H1 (cell line): ENCODE measurements around the gene CPNE5. TPM values are rescaled to one million over a fixed set of nuclear protein-coding genes. Genes with fewer than 3 reads are reported as not detected.

ENCODE experiments used
- CTCF ChIA-PET: fragments of 300-600 bp; sonication (Branson Sonifier 250); formaldehyde crosslinking; loops from one replicate; lab custom pipeline; 2021; ENCODE audit not compliant: partially characterized antibody; lab: Charles Lee
- POLR2A ChIA-PET: fragments of 300-600 bp; sonication (Branson Sonifier 250); formaldehyde crosslinking; loops from one replicate; lab custom pipeline; 2021; ENCODE audit warnings: inconsistent platforms; ENCODE audit not compliant: partially characterized antibody; lab: Charles Lee
- DNase-seq, 2 experiments: peaks; one replicate each; pipeline versions ENCODE4 v3.0.0 to v3.0.0-alpha.2; 2010 to 2022; ENCODE audit warnings: low spot score in 2 of 2, low read depth in 1 of 2, mixed read lengths in 1 of 2
- FAIRE-seq: peaks from 2 replicates; lab custom pipeline; 2011; peaks lifted over from hg19 to GRCh38; lab: Jason Lieb, UNC
- H2AFZ ChIP-seq: 2 replicates; pipeline ENCODE4 v1.8.1; 2012; ENCODE audit warnings: low read length, inconsistent platforms
- H2AK5ac ChIP-seq: 2 replicates; pipeline ENCODE4 v1.6.1; 2013; ENCODE audit warnings: low read depth, low read length
- H2BK120ac ChIP-seq: replicated peaks from 2 replicates; pipeline ENCODE3; 2013; ENCODE audit warnings: low read depth, low read length, inconsistent platforms
- H2BK12ac ChIP-seq: 2 replicates; pipeline ENCODE4 v1.6.1; 2013; ENCODE audit warnings: low read depth, low read length
- H2BK15ac ChIP-seq: 2 replicates; pipeline ENCODE4 v1.6.1; 2013; ENCODE audit warnings: low read length
- H2BK20ac ChIP-seq: 2 replicates; pipeline ENCODE4 v1.6.1; 2013; ENCODE audit warnings: low read length
- H2BK5ac ChIP-seq: 2 replicates; pipeline ENCODE4 v1.6.1; 2013; ENCODE audit warnings: low read depth, low read length
- H3K14ac ChIP-seq: 2 replicates; pipeline ENCODE4 v1.6.1; 2013; ENCODE audit warnings: inconsistent platforms; ENCODE audit not compliant: insufficient read length
- H3K18ac ChIP-seq: 2 replicates; pipeline ENCODE4 v1.6.1; 2013; ENCODE audit warnings: low read length; ENCODE audit errors: extremely low read depth
- H3K23ac ChIP-seq: 2 replicates; pipeline ENCODE4 v1.6.1; 2013; ENCODE audit warnings: inconsistent platforms; ENCODE audit not compliant: insufficient read length
- H3K23me2 ChIP-seq: 2 replicates; pipeline ENCODE4 v1.6.1; 2013; ENCODE audit warnings: low read depth, low read length
- H3K27ac ChIP-seq: 2 replicates; pipeline ENCODE4 v1.6.1; 2011; ENCODE audit warnings: low read depth, low read length, inconsistent platforms
- H3K27me3 ChIP-seq, 4 experiments: replicated peaks in 1 of 4; 1 replicate in 1 of 4; 2 replicates in 3 of 4; pipeline versions ENCODE4 v1.6.1 to v1.8.1; 2011 to 2013; ENCODE audit warnings: low read length in 3 of 4, mild to moderate bottlenecking in 3 of 4, inconsistent platforms in 2 of 4, mixed read lengths in 2 of 4, moderate library complexity in 1 of 4; ENCODE audit not compliant: control insufficient read depth in 3 of 4, insufficient read depth in 3 of 4; ENCODE audit errors: extremely low read depth in 1 of 4
- H3K36me3 ChIP-seq, 4 experiments: 2 replicates each; pipeline versions ENCODE4 v1.6.1 to v1.8.1; 2011 to 2013; ENCODE audit warnings: mild to moderate bottlenecking in 4 of 4, low read length in 3 of 4, moderate library complexity in 2 of 4, control low read depth in 1 of 4, inconsistent platforms in 1 of 4; ENCODE audit not compliant: insufficient read depth in 4 of 4, control insufficient read depth in 2 of 4
- H3K4ac ChIP-seq: replicated peaks from 2 replicates; pipeline ENCODE3; 2013; ENCODE audit warnings: low read length, low read depth, mixed read lengths, inconsistent platforms; ENCODE audit not compliant: insufficient read length
- H3K4me1 ChIP-seq, 4 experiments: replicated peaks in 1 of 4; 1 replicate in 1 of 4; 2 replicates in 3 of 4; pipeline versions ENCODE4 v1.6.1 to v1.8.1; 2011 to 2013; ENCODE audit warnings: low read length in 3 of 4, inconsistent platforms in 2 of 4, mixed read lengths in 1 of 4; ENCODE audit not compliant: insufficient read depth in 4 of 4, control insufficient read depth in 3 of 4
- H3K4me2 ChIP-seq, 2 experiments: 2 replicates each; pipeline versions ENCODE4 v1.6.1 to v1.8.1; 2011 to 2013; ENCODE audit warnings: low read depth in 2 of 2, low read length in 2 of 2, control low read depth in 1 of 2, inconsistent platforms in 1 of 2, mild to moderate bottlenecking in 1 of 2; ENCODE audit not compliant: insufficient read depth in 1 of 2
- H3K4me3 ChIP-seq, 4 experiments: fragments of 200-600, 300-600 bp in 1 of 4; sonication (generic), shearing (Covaris generic), sonication (Bioruptor Twin) in 1 of 4; 2 replicates each; pipeline versions ENCODE4 v1.5.1 to v1.8.1; 2011 to 2016; ENCODE audit warnings: low read length in 4 of 4, low read depth in 3 of 4, control low read depth in 2 of 4, inconsistent platforms in 2 of 4, mild to moderate bottlenecking in 2 of 4, mixed read lengths in 1 of 4, moderate library complexity in 1 of 4; ENCODE audit not compliant: insufficient read depth in 2 of 4; ENCODE audit errors: extremely low read depth in 1 of 4
- H3K56ac ChIP-seq: replicated peaks from 2 replicates; pipeline ENCODE3; 2013; ENCODE audit warnings: low read depth, mild to moderate bottlenecking, mixed read lengths, low read length, inconsistent platforms; ENCODE audit not compliant: insufficient read length
- H3K79me1 ChIP-seq: 2 replicates; pipeline ENCODE4 v1.6.1; 2013; ENCODE audit warnings: low read depth, low read length, control low read depth
- H3K79me2 ChIP-seq, 2 experiments: 2 replicates each; pipeline versions ENCODE4 v1.6.1 to v1.8.1; 2012 to 2013; ENCODE audit warnings: low read length in 2 of 2, mild to moderate bottlenecking in 2 of 2, inconsistent platforms in 1 of 2; ENCODE audit not compliant: insufficient read depth in 2 of 2, control insufficient read depth in 1 of 2
- H3K9ac ChIP-seq, 4 experiments: replicated peaks in 1 of 4; 1 replicate in 1 of 4; 2 replicates in 3 of 4; pipeline versions ENCODE4 v1.6.1 to v1.8.1; 2011 to 2013; ENCODE audit warnings: low read depth in 3 of 4, low read length in 3 of 4, control low read depth in 2 of 4, mild to moderate bottlenecking in 2 of 4, moderate library complexity in 2 of 4, inconsistent platforms in 1 of 4; ENCODE audit errors: extremely low read depth in 1 of 4
- H3K9me3 ChIP-seq, 2 experiments: 2 replicates each; pipeline versions ENCODE4 v1.6.1 to v1.8.1; 2012 to 2013; ENCODE audit warnings: mild to moderate bottlenecking in 2 of 2, moderate library complexity in 2 of 2, control low read depth in 1 of 2, inconsistent platforms in 1 of 2, low read depth in 1 of 2, low read length in 1 of 2, mixed read lengths in 1 of 2; ENCODE audit not compliant: insufficient read depth in 2 of 2
- H4K20me1 ChIP-seq, 2 experiments: replicated peaks in 1 of 2; 2 replicates each; pipeline versions ENCODE3 to v1.8.1; 2011 to 2013; ENCODE audit warnings: inconsistent platforms in 2 of 2, low read length in 2 of 2, mild to moderate bottlenecking in 1 of 2; ENCODE audit not compliant: insufficient read depth in 2 of 2, control insufficient read depth in 1 of 2
- H4K5ac ChIP-seq: 2 replicates; pipeline ENCODE4 v1.6.1; 2013; ENCODE audit warnings: low read length, low read depth, mixed read lengths, inconsistent platforms; ENCODE audit not compliant: insufficient read length
- H4K8ac ChIP-seq: 2 replicates; pipeline ENCODE4 v1.8.0; 2013; ENCODE audit warnings: mild to moderate bottlenecking, moderate library complexity, low read length, inconsistent platforms; ENCODE audit not compliant: insufficient read depth; ENCODE audit errors: extremely low read depth
- H4K91ac ChIP-seq: replicated peaks from 2 replicates; pipeline ENCODE3; 2013; ENCODE audit warnings: low read length, mixed read lengths, inconsistent platforms; ENCODE audit not compliant: insufficient read length
- BRCA1 ChIP-seq: IDR thresholded peaks from 2 replicates; pipeline ENCODE4 v1.6.1; 2012; ENCODE audit warnings: low read depth, low read length, improper control_type of control experiment
- CREB1 ChIP-seq: IDR thresholded peaks from 2 replicates; pipeline ENCODE4 v1.6.1; 2012; ENCODE audit warnings: inconsistent platforms
- CTBP2 ChIP-seq: IDR thresholded peaks from 2 replicates; pipeline ENCODE4 v1.7.0; 2011; ENCODE audit warnings: borderline replicate concordance, mild to moderate bottlenecking, moderate library complexity, mixed read lengths, low read length; ENCODE audit not compliant: insufficient read depth, insufficient read length
- EP300 ChIP-seq, 2 experiments: IDR thresholded peaks; 1 replicate in 1 of 2; 2 replicates in 1 of 2; pipeline ENCODE4 v1.6.1; 2011 to 2012; ENCODE audit warnings: low read depth in 2 of 2, low read length in 2 of 2, mild to moderate bottlenecking in 2 of 2, borderline replicate concordance in 1 of 2, inconsistent platforms in 1 of 2, moderate library complexity in 1 of 2
- GTF2F1 ChIP-seq: IDR thresholded peaks from 2 replicates; pipeline ENCODE4 v1.6.1; 2012; ENCODE audit warnings: low read depth, low read length, improper control_type of control experiment, borderline replicate concordance
- KDM4A ChIP-seq: IDR thresholded peaks from one replicate; pipeline ENCODE4 v1.7.1; 2012; ENCODE audit warnings: low read depth, mild to moderate bottlenecking, moderate library complexity, low read length, inconsistent platforms; ENCODE audit not compliant: severe bottlenecking
- POLR2A ChIP-seq, 2 experiments: IDR thresholded peaks; 1 replicate in 1 of 2; 2 replicates in 1 of 2; pipeline ENCODE4 v1.6.1; 2011; ENCODE audit warnings: low read depth in 2 of 2, low read length in 2 of 2, mild to moderate bottlenecking in 2 of 2; ENCODE audit errors: control extremely low read depth in 1 of 2
- RXRA ChIP-seq: IDR thresholded peaks from 2 replicates; pipeline ENCODE4 v1.6.1; 2011; ENCODE audit warnings: low read depth, mild to moderate bottlenecking, low read length, moderate library complexity; ENCODE audit not compliant: insufficient read depth
- SIX5 ChIP-seq: IDR thresholded peaks from 2 replicates; pipeline ENCODE4 v1.6.1; 2011; ENCODE audit warnings: mild to moderate bottlenecking, low read depth, low read length
- SP1 ChIP-seq: IDR thresholded peaks from 2 replicates; pipeline ENCODE4 v1.6.1; 2011; ENCODE audit warnings: low read depth, low read length
- SP2 ChIP-seq: IDR thresholded peaks from 2 replicates; pipeline ENCODE4 v1.6.1; 2012; ENCODE audit warnings: mild to moderate bottlenecking, low read length, inconsistent platforms
- SRF ChIP-seq: IDR thresholded peaks from 2 replicates; pipeline ENCODE4 v1.6.1; 2011; ENCODE audit warnings: mild to moderate bottlenecking, low read depth, low read length, moderate library complexity
- TAF1 ChIP-seq: IDR thresholded peaks from 2 replicates; pipeline ENCODE4 v1.6.1; 2011; ENCODE audit warnings: mild to moderate bottlenecking, low read depth, low read length
- TCF12 ChIP-seq: IDR thresholded peaks from 2 replicates; pipeline ENCODE4 v1.6.1; 2011; ENCODE audit warnings: low read depth, mild to moderate bottlenecking, low read length
- WGBS, 2 experiments: shearing (Covaris generic) in 1 of 2; methylation state at CpG; one replicate each; pipeline versions ENCODE4 v1.1.6 to v1.1.7; 2013 to 2015; ENCODE audit warnings: low lambda C conversion rate in 2 of 2, mixed read lengths in 2 of 2, inconsistent platforms in 1 of 2, low coverage in 1 of 2, missing lambda C conversion rate in 1 of 2; ENCODE audit not compliant: insufficient replicate concordance in 2 of 2, insufficient coverage in 1 of 2, insufficient read length in 1 of 2; ENCODE audit errors: extremely low coverage in 1 of 2, missing lambda C conversion rate in 1 of 2; 5-methylcytosine and 5-hydroxymethylcytosine counted together
- polyA plus RNA-seq, 7 experiments: library from polyadenylated mRNA; depleted of rRNA in 3 of 7; stranded (reverse) in 5 of 7; unstranded in 2 of 7; fragments of >200 nt in 5 of 7; fragments of 200-250 nt in 2 of 7; gene quantifications; 1 replicate in 5 of 7; 2 replicates in 1 of 7; 4 replicates in 1 of 7; pipeline versions ENCODE4 v1.2.1 to v1.2.3, GENCODE V29; 2011 to 2013; ENCODE audit warnings: missing spikeins in 2 of 7, mixed read lengths in 2 of 7
- total RNA-seq: library from RNA; stranded (reverse); fragmentation: NEBNext Ultra II Directional; extraction: Animal tissue kit (Norgen Biotek cat#: 25700); gene quantifications from 2 replicates; pipeline ENCODE4 v1.2.1, GENCODE V29; 2021
- TF ChIP-seq, protein P1 (sequence below): IDR thresholded peaks from 2 replicates; pipeline ENCODE4 v1.6.1; 2011; ENCODE audit warnings: low read length, improper control_type of control experiment

The CPNE5 gene
- total and polyA plus RNA-seq, 2 of the 8 experiments (the other 6 are each of a cell fraction or from before 2014, with no cell fraction given), result 0.88 to 1.8 TPM

DNA sequence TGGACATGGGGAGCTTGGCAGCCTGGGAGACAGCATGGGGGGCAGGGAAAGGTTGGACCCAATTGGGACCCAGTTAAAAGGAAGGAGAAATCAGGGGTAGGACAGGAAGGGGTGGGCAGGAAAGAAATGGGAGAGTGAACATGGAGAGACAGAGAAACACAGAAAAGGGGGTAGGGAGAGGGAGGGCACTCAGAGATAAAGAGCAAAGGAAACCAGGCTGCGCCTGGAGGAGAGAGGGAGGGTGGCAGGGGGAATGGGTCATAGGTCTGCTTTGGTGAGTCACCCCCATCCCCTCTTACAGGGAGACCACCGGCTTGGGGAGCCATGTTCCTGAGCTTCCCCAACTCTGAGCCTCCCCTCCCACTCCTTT is 95.0 kb downstream of the CPNE5 start:
- Histone ChIP-seq H3K27me3 (no peaks in the 10 kb centered on the region), H3K4me3 (no peak overlapping the region), H3K36me3 (no peaks in the 10 kb centered on the region), H3K23me2 (no peaks in the 10 kb centered on the region), H3K9ac (no peak overlapping the region), H3K4me2 (no peak overlapping the region), H3K18ac (no peak overlapping the region), H3K4ac (no peak overlapping the region), H2BK5ac (no peak overlapping the region), H2AK5ac (no peak overlapping the region), H3K4me1 (no peaks in the 10 kb centered on the region; a peak in 1 of 7 replicates), H3K23ac (no peak overlapping the region), H2BK20ac (no peak overlapping the region), H2BK15ac (no peak overlapping the region), H4K20me1 (no peaks in the 10 kb centered on the region), H3K79me1 (no peaks in the 10 kb centered on the region), H3K56ac (no peak overlapping the region), H3K27ac (no peak overlapping the region), H3K79me2 (no peaks in the 10 kb centered on the region), H3K14ac (no peak overlapping the region), H3K9me3 (0 out of 4 replicates have a peak, but pooled peaks cover 0 to 3% of the 10 kb centered on the region in 2 experiments), H2BK12ac (no peak overlapping the region), H2AFZ (no peak overlapping the region), H4K5ac (no peak overlapping the region), H4K91ac (no peak overlapping the region), H2BK120ac (no peak overlapping the region), H4K8ac (no peak overlapping the region)
- FAIRE-seq (no peak), DNase-seq (no peak)
- CTCF ChIA-PET, result interaction anchor here (1.6 to 4.4 kb wide), 4 partner anchors 8 to 106 kb away, joined by 5 to 17 read pairs (median 10); no protein-coding TSS in a partner anchor
- 89% methylated on average over 2 of the region's 2 CpGs; no CpG with 5 or more reads in 1 of the 2 experiments for WGBS, 2 experiments
- POLR2A ChIA-PET, result interaction anchor here (1.2 kb wide), 1 partner anchor 141 kb away, joined by 3 read pairs; no protein-coding TSS in a partner anchor
- TF ChIP-seq POLR2A (IDR thresholded peaks at IDR 0.05; ENCODE audit: control extremely low read depth in 1 of 2, low read depth in 2 of 2, low read length in 2 of 2) (no peak), CTBP2 (no peak), SIX5 (no peak), SP1 (no peak), RXRA (no peak), SRF (no peak), TCF12 (no peak), GTF2F1 (no peak), CREB1 (no peak), BRCA1 (no peak), TAF1 (no peak), SP2 (no peak), EP300 (IDR thresholded peaks at IDR 0.05; ENCODE audit: borderline replicate concordance in 1 of 2, low read depth in 2 of 2, low read length in 2 of 2) (no peak), KDM4A (no peak)
- TF ChIP-seq, protein P1, sequence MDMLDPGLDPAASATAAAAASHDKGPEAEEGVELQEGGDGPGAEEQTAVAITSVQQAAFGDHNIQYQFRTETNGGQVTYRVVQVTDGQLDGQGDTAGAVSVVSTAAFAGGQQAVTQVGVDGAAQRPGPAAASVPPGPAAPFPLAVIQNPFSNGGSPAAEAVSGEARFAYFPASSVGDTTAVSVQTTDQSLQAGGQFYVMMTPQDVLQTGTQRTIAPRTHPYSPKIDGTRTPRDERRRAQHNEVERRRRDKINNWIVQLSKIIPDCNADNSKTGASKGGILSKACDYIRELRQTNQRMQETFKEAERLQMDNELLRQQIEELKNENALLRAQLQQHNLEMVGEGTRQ, result no peak
